Endodermal cell (in vitro differentiated cells): ENCODE data around the gene TTLL9. TPM values are rescaled to one million over a fixed set of nuclear protein-coding genes. Genes with fewer than 3 reads are reported as not detected.
A peak's percentile ranks its signal among the peaks of the same experiment; 100 is the strongest.

ENCODE experiments used
- DNase-seq: peaks from one replicate; pipeline ENCODE4 v3.0.0-alpha.2; 2017
- H3K27ac ChIP-seq: 2 replicates; pipeline ENCODE4 v1.5.1; 2013; ENCODE audit warnings: mild to moderate bottlenecking, low read depth, low read length, moderate library complexity
- H3K27me3 ChIP-seq: 2 replicates; pipeline ENCODE4 v1.6.1; 2013; ENCODE audit warnings: mild to moderate bottlenecking, low read length, moderate library complexity; ENCODE audit not compliant: insufficient read depth, control insufficient read depth, poor library complexity, severe bottlenecking
- H3K36me3 ChIP-seq: 2 replicates; pipeline ENCODE4 v1.7.0; 2013; ENCODE audit warnings: mild to moderate bottlenecking, low read length, moderate library complexity; ENCODE audit not compliant: control insufficient read depth, insufficient read depth
- H3K4me1 ChIP-seq: one replicate; pipeline ENCODE4 v1.7.0; 2013; ENCODE audit warnings: low read length; ENCODE audit not compliant: control insufficient read depth, insufficient read depth
- H3K4me3 ChIP-seq: 2 replicates; pipeline ENCODE4 v1.5.1; 2013; ENCODE audit warnings: mild to moderate bottlenecking, low read length, moderate library complexity
- H3K9ac ChIP-seq: 2 replicates; pipeline ENCODE4 v1.6.1; 2013; ENCODE audit warnings: mild to moderate bottlenecking, low read length, moderate library complexity; ENCODE audit not compliant: poor library complexity, severe bottlenecking; ENCODE audit errors: extremely low read depth
- H3K9me3 ChIP-seq: 2 replicates; pipeline ENCODE4 v1.6.1; 2013; ENCODE audit warnings: mild to moderate bottlenecking, low read length, moderate library complexity; ENCODE audit not compliant: control insufficient read depth
- H3K27ac Mint-ChIP-seq: 2 replicates; pipeline ENCODE4 v1.8.0; 2020; ENCODE audit warnings: mixed read lengths
- H3K27me3 Mint-ChIP-seq: 2 replicates; pipeline ENCODE4 v1.8.0; 2021; ENCODE audit warnings: mild to moderate bottlenecking, mixed read lengths; ENCODE audit not compliant: insufficient read depth
- H3K36me3 Mint-ChIP-seq: 2 replicates; pipeline ENCODE4 v1.8.0; 2020; ENCODE audit warnings: low read depth, mixed read lengths
- H3K4me1 Mint-ChIP-seq: 2 replicates; pipeline ENCODE4 v1.8.0; 2020; ENCODE audit warnings: mixed read lengths
- H3K4me3 Mint-ChIP-seq: 2 replicates; pipeline ENCODE4 v1.8.0; 2020; ENCODE audit warnings: mild to moderate bottlenecking, moderate library complexity, mixed read lengths
- H3K9me3 Mint-ChIP-seq: 2 replicates; pipeline ENCODE4 v1.8.0; 2020; ENCODE audit warnings: mild to moderate bottlenecking, mixed read lengths
- CTCF ChIP-seq: fragments of 200-600 bp; sonication (generic); conservative IDR thresholded peaks from 2 replicates; pipeline ENCODE4 v1.5.0; 2021; ENCODE audit warnings: antibody characterized with exemption, mild to moderate bottlenecking
- WGBS, 2 experiments: methylation state at CpG; one replicate each; pipeline versions ENCODE4 v1.1.5 to v1.1.7; 2013; ENCODE audit warnings: missing lambda C conversion rate in 2 of 2, mixed read lengths in 1 of 2; ENCODE audit not compliant: insufficient coverage in 1 of 2, insufficient read length in 1 of 2; 5-methylcytosine and 5-hydroxymethylcytosine counted together
- total RNA-seq, 2 donors: library from RNA; stranded (reverse); fragmentation: NEBNext Ultra II Directional in 1 of 2; extraction: Animal tissue kit (Norgen Biotek cat#: 25700) in 1 of 2; gene quantifications; 2 replicates in 1 of 2; 3 replicates in 1 of 2; pipeline ENCODE4 v1.2.1, GENCODE V29; 2021

TTLL9 gene
- total RNA-seq, 2 donors from 2014 or later: 0.29 to 0.51 TPM

- no peak overlapping the region for H3K4me3 Mint-ChIP-seq
- H3K9me3 Mint-ChIP-seq: no peaks in the 10 kb centered on the region
- peaks cover 30% of the 10 kb centered on the region for H3K27me3 Mint-ChIP-seq
- Histone ChIP-seq H3K4me3 (no peak overlapping the region), H3K9ac (no peak overlapping the region), H3K27ac (no peak overlapping the region), H3K27me3 (peaks cover 1% of the 10 kb centered on the region), H3K4me1 (peaks cover 16% of the 10 kb centered on the region), H3K9me3 (no peaks in the 10 kb centered on the region), H3K36me3 (no peaks in the 10 kb centered on the region)
- no peak for DNase-seq
- no peak overlapping the region for H3K27ac Mint-ChIP-seq
- 82% methylated on average over 2 of the region's 2 CpGs; no CpG with 5 or more reads in 1 of the 2 experiments for WGBS, 2 experiments
- TF ChIP-seq CTCF: no peak
- no peaks in the 10 kb centered on the region for H3K36me3 Mint-ChIP-seq
- H3K4me1 Mint-ChIP-seq: peaks cover 40% of the 10 kb centered on the region
Measured at GRCh38 chr20:31975874-31976273, 105.4 kb downstream of the TTLL9 start.

GRCh38 chr20:31977080-31977479 is 106.6 kb downstream of the TTLL9 start:
- peaks cover 28% of the 10 kb centered on the region for H3K27me3 Mint-ChIP-seq
- H3K27ac Mint-ChIP-seq: peak overlapping the region; percentile 3
- DNase-seq: no peak
- H3K27ac ChIP-seq: no peak overlapping the region
- H3K27me3 ChIP-seq: peaks cover 4% of the 10 kb centered on the region
- TF ChIP-seq CTCF: no peak
- H3K36me3 Mint-ChIP-seq: no peaks in the 10 kb centered on the region
- no peaks in the 10 kb centered on the region for H3K9me3 Mint-ChIP-seq
- no peak overlapping the region for H3K4me3 ChIP-seq
- H3K36me3 ChIP-seq: no peaks in the 10 kb centered on the region
- H3K4me3 Mint-ChIP-seq: no peak overlapping the region
- H3K9me3 ChIP-seq: no peaks in the 10 kb centered on the region
- H3K4me1 ChIP-seq: peaks cover 16% of the 10 kb centered on the region
- 85 to 96% methylated on average over 4 of the region's 4 CpGs for WGBS, 2 experiments
- no peak overlapping the region for H3K9ac ChIP-seq
- H3K4me1 Mint-ChIP-seq: peaks cover 28% of the 10 kb centered on the region

DNA sequence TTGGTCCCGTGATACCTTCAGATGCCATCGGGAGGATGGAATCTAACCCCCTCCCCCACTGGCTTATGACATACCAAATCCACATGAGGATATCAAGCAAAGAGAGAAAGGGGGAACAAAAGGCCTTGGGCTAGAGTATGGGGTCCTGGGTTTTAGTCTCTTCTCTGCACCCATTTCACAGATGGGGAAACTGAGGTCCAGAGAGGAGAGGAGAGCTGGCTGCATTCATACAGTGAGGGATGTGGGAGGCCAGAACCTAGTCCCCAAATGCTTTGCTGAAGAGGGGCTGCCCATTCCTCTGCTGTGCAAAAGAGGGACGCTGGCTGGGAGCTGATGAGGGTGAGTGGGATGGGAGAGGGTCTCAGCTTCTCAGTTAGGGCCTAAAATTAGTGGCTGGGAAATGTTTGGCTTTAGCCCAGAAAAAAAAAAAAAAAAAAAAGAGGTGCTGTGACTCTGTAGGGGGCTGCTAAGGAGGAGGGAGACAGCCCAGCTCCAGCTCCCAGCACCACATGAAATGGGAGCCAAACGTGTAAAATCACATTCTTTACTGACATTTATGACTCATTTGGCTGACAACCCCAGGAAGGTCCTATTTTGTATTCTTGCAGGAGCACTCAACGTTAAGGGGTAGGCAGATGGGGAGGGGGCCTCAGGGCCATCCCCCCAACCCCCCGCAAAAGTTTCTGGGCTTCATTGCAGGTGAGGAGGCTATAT is 109.4 kb downstream of the TTLL9 start:
- Histone ChIP-seq H3K27me3 (peaks cover 17% of the 10 kb centered on the region), H3K9me3 (no peaks in the 10 kb centered on the region), H3K27ac (no peak overlapping the region), H3K4me3 (no peak overlapping the region), H3K36me3 (no peaks in the 10 kb centered on the region), H3K4me1 (peaks cover 5% of the 10 kb centered on the region), H3K9ac (no peak overlapping the region)
- no peaks in the 10 kb centered on the region for H3K9me3 Mint-ChIP-seq
- no peaks in the 10 kb centered on the region for H3K36me3 Mint-ChIP-seq
- peaks cover 11% of the 10 kb centered on the region for H3K4me1 Mint-ChIP-seq
- H3K27me3 Mint-ChIP-seq: peaks cover 33% of the 10 kb centered on the region
- no peak overlapping the region for H3K27ac Mint-ChIP-seq
- no peak for DNase-seq
- no peak for TF ChIP-seq CTCF
- no peak overlapping the region for H3K4me3 Mint-ChIP-seq
- WGBS, 2 experiments: 60 to 82% methylated on average over 1 to 6 of the region's 6 CpGs
